ENCODE results near the gene CDCP2. TPM values are rescaled to one million over a fixed set of nuclear protein-coding genes. Genes with fewer than 3 reads are reported as not detected.

CDCP2 gene
- total RNA-seq (ENCODE audit: insufficient read depth, low replicate concordance) = not detected

GRCh38 chr1:54152696-54153095 lies at the start of gene CDCP2:
Gene CDCP2, minus strand, starts transcription at chr1:54153000. Its CDS starts 78 bp downstream, at chr1:54152922.
- no peak for DNase-seq (ENCODE audit: low spot score)

- no peak for DNase-seq (ENCODE audit: low spot score)
Observed at GRCh38 chr1:54200519-54200997, 47.8 kb upstream of the CDCP2 start.

- DNase-seq (ENCODE audit: low spot score) = peak; percentile 98
Observed at GRCh38 chr1:54199765-54200518, 47.1 kb upstream of the CDCP2 start, which contains the start of the genes CYB5RL and MRPL37. Gene CYB5RL, minus strand, starts transcription at chr1:54200030. Its CDS starts 4,414 bp downstream, at chr1:54195616. Gene MRPL37, plus strand, starts transcription at chr1:54200167. Its CDS starts 77 bp downstream, at chr1:54200244.

GRCh38 chr1:54199151-54199764 lies 46.5 kb upstream of the CDCP2 start:
- no peak for DNase-seq (ENCODE audit: low spot score)

- no peak for DNase-seq (ENCODE audit: low spot score)
Observed at GRCh38 chr1:54193453-54193852, 40.7 kb upstream of the CDCP2 start.

- DNase-seq (ENCODE audit: low spot score) = no peak
Observed at GRCh38 chr1:54191525-54191924, 38.7 kb upstream of the CDCP2 start.

- no peak for DNase-seq (ENCODE audit: low spot score)
Observed at GRCh38 chr1:54190526-54190925, 37.7 kb upstream of the CDCP2 start.

GRCh38 chr1:54188291-54188690 lies 35.5 kb upstream of the CDCP2 start:
- DNase-seq (ENCODE audit: low spot score) = no peak

- DNase-seq (ENCODE audit: low spot score) = no peak
Observed at GRCh38 chr1:54186056-54186455, 33.3 kb upstream of the CDCP2 start.

- DNase-seq (ENCODE audit: low spot score) = no peak
Observed at GRCh38 chr1:54180701-54181360, 28.0 kb upstream of the CDCP2 start.

- DNase-seq (ENCODE audit: low spot score) = no peak
Observed at GRCh38 chr1:54178296-54179070, 25.7 kb upstream of the CDCP2 start.

GRCh38 chr1:54177726-54178125 lies 24.9 kb upstream of the CDCP2 start:
- DNase-seq (ENCODE audit: low spot score) = no peak

GRCh38 chr1:54176621-54177327 lies 24.0 kb upstream of the CDCP2 start:
- no peak for DNase-seq (ENCODE audit: low spot score)

- DNase-seq (ENCODE audit: low spot score) = no peak
Observed at GRCh38 chr1:54174106-54174505, 21.3 kb upstream of the CDCP2 start.

- DNase-seq (ENCODE audit: low spot score) = no peak
Observed at GRCh38 chr1:54173681-54174080, 20.9 kb upstream of the CDCP2 start.

- DNase-seq (ENCODE audit: low spot score) = peak; percentile 85
Observed at GRCh38 chr1:54172614-54173599, 20.1 kb upstream of the CDCP2 start.

- DNase-seq (ENCODE audit: low spot score) = no peak
Observed at GRCh38 chr1:54171606-54172005, 18.8 kb upstream of the CDCP2 start.

- DNase-seq (ENCODE audit: low spot score) = no peak
Observed at GRCh38 chr1:54171016-54171415, 18.2 kb upstream of the CDCP2 start.

- DNase-seq (ENCODE audit: low spot score) = no peak
Observed at GRCh38 chr1:54169068-54169467, 16.3 kb upstream of the CDCP2 start.
